Omental fat pad (tissue), 4 donors: ENCODE results near the gene AP4S1. TPM values are rescaled to one million over a fixed set of nuclear protein-coding genes. Genes with fewer than 3 reads are reported as not detected.

Experiments
- ATAC-seq: fragments of 150-250 bp; one replicate; pipeline ENCODE4 v1.9.1; 2016; ENCODE audit warnings: mild to moderate bottlenecking, moderate library complexity; ENCODE audit not compliant: low FRiP score
- DNase-seq: peaks from one replicate; pipeline ENCODE4 v3.0.0-alpha.2; 2019; ENCODE audit warnings: low spot score
- CTCF ChIP-seq, 3 donors: fragments of 450-650 bp; IDR thresholded peaks; one replicate each; pipeline ENCODE4 v1.5.1; 2016 to 2017; ENCODE audit warnings: antibody characterized with exemption in 3 of 3, mild to moderate bottlenecking in 3 of 3, moderate library complexity in 2 of 3
- total RNA-seq, 4 donors: library from RNA; depleted of rRNA; stranded (reverse); fragments of >200 nt; gene quantifications; one replicate each; pipeline ENCODE4 v1.1.0, GENCODE V29; 2016

Gene AP4S1
- total RNA-seq, 4 donors from 2014 or later, result 5.0 to 13.0 (median 8.6) TPM

GRCh38 chr14:31021576-31021949 is 3.9 kb upstream of the AP4S1 start:
- no peak for TF ChIP-seq CTCF (IDR thresholded peaks at IDR 0.05)
- ATAC-seq, result no peak
- DNase-seq, result no peak

- DNase-seq, result no peak
- no peak for ATAC-seq
- TF ChIP-seq CTCF (IDR thresholded peaks at IDR 0.05), result no peak
These were observed 3.1 kb upstream of the AP4S1 start for GRCh38 chr14:31022386-31022785.

GRCh38 chr14:31024010-31024480 is 1.4 kb upstream of the AP4S1 start:
- no peak for TF ChIP-seq CTCF (IDR thresholded peaks at IDR 0.05)
- ATAC-seq, result no peak

GRCh38 chr14:31024577-31025366 is 677 bp upstream of the AP4S1 start:
- DNase-seq (no peak), ATAC-seq (peak; percentile 13)
- no peak for TF ChIP-seq CTCF (IDR thresholded peaks at IDR 0.05)

More at GRCh38 chr14:31024010-31024480, 1.4 kb upstream of the AP4S1 start:
- DNase-seq, result no peak

- ATAC-seq (no peak), DNase-seq (no peak)
- no peak for TF ChIP-seq CTCF (IDR thresholded peaks at IDR 0.05)
These were observed 614 bp downstream of the AP4S1 start, which contains the start of gene STRN3 for GRCh38 chr14:31026077-31026449. Gene STRN3 (minus strand): TSS chr14:31026379. CDS start chr14:31026185, 194 bp downstream.

GRCh38 chr14:31026450-31027235 is 1.2 kb downstream of the AP4S1 start:
- no peak for TF ChIP-seq CTCF (IDR thresholded peaks at IDR 0.05)
- peak; percentile 79 for DNase-seq

More at GRCh38 chr14:31026450-31027235, 1.2 kb downstream of the AP4S1 start:
- peak; percentile 100 for ATAC-seq
